Lung (tissue), 12 donors: ENCODE data around the gene PKHD1. TPM values are rescaled to one million over a fixed set of nuclear protein-coding genes. Genes with fewer than 3 reads are reported as not detected.
A peak's percentile ranks its signal among the peaks of the same experiment; 100 is the strongest.

Experiments used
- ATAC-seq: fragments of 200-7000 bp; cut with Tn5 transposase; one replicate; pipeline ENCODE4 v1.9.1; 2020; ENCODE audit warnings: moderate number of reproducible peaks; ENCODE audit not compliant: insufficient read depth, low FRiP score
- DNase-seq, 3 donors: peaks; one replicate each; pipeline ENCODE4 v3.0.0-alpha.2; 2013 to 2017
- H3K27ac ChIP-seq, 2 donors: one replicate each; pipeline ENCODE4 v1.5.1; 2013; ENCODE audit warnings: mild to moderate bottlenecking in 2 of 2, moderate library complexity in 2 of 2, control low read depth in 1 of 2, inconsistent platforms in 1 of 2, low read depth in 1 of 2, low read length in 1 of 2
- H3K27me3 ChIP-seq, 3 donors: one replicate each; pipeline ENCODE4 v1.5.1; 2013; ENCODE audit warnings: low read length in 2 of 3; ENCODE audit not compliant: control insufficient read depth in 3 of 3, insufficient read depth in 3 of 3
- H3K36me3 ChIP-seq, 4 donors: one replicate each; pipeline ENCODE4 v1.5.1; 2013; ENCODE audit warnings: low read length in 4 of 4, mild to moderate bottlenecking in 1 of 4, moderate library complexity in 1 of 4; ENCODE audit not compliant: control insufficient read depth in 4 of 4, insufficient read depth in 4 of 4
- H3K4me1 ChIP-seq, 5 donors: one replicate each; pipeline ENCODE4 v1.5.1; 2013; ENCODE audit warnings: low read length in 5 of 5, mild to moderate bottlenecking in 2 of 5, moderate library complexity in 1 of 5; ENCODE audit not compliant: control insufficient read depth in 5 of 5, insufficient read depth in 5 of 5
- H3K4me3 ChIP-seq: one replicate; pipeline ENCODE4 v1.5.1; 2013; ENCODE audit warnings: mild to moderate bottlenecking, control low read depth, moderate library complexity
- H3K9ac ChIP-seq, 2 donors: one replicate each; pipeline ENCODE4 v1.5.1; 2013; ENCODE audit warnings: low read length in 2 of 2, control low read depth in 1 of 2; ENCODE audit not compliant: insufficient read depth in 1 of 2
- H3K9me3 ChIP-seq, 4 donors: one replicate each; pipeline ENCODE4 v1.5.1; 2013; ENCODE audit warnings: low read length in 3 of 4, mild to moderate bottlenecking in 1 of 4, moderate library complexity in 1 of 4; ENCODE audit not compliant: control insufficient read depth in 4 of 4, insufficient read depth in 3 of 4
- CTCF ChIP-seq: IDR thresholded peaks from 2 replicates; pipeline ENCODE4 v1.5.1; 2012; ENCODE audit warnings: mild to moderate bottlenecking; ENCODE audit errors: control extremely low read depth, extremely low read depth
- WGBS, 2 donors: extraction: QIAGEN DNeasy Blood & Tissue Kit; methylation state at CpG; one replicate each; pipeline ENCODE4 v1.1.7; 2013; 5-methylcytosine and 5-hydroxymethylcytosine counted together
- polyA plus RNA-seq, 2 donors: library from polyadenylated mRNA; stranded (reverse); fragments of 200-250 nt; gene quantifications; one replicate each; pipeline ENCODE4 v1.2.1, GENCODE V29; 2013
- total RNA-seq, 2 donors: library from RNA; depleted of rRNA in 1 of 2; stranded (reverse); fragments of >200 nt in 1 of 2; gene quantifications; one replicate each; pipeline ENCODE4 v1.2.1, GENCODE V29; 2014 to 2021
- donor health status: control.
- donor health status: control.
- donor health status: Bipolar disorder and iron deficiency.
- donor health status: healthy.
- donor health status: DM: yes; HTN: yes; CAD: no.

The PKHD1 gene
- total and polyA plus RNA-seq, 4 donors: 0.01 to 6.1 (median 0.09) TPM

GRCh38 chr6:51574040-51574439 is 513.4 kb downstream of the PKHD1 start:
- Histone ChIP-seq H3K27ac (no peak overlapping the region), H3K9me3 (peaks cover 0 to 3% (median 0%) of the 10 kb centered on the region in 4 donors), H3K4me1 (no peaks in the 10 kb centered on the region), H3K27me3 (no peaks in the 10 kb centered on the region), H3K36me3 (no peaks in the 10 kb centered on the region), H3K4me3 (no peak overlapping the region), H3K9ac (no peak overlapping the region)
- ATAC-seq (no peak), DNase-seq (no peak)
- no peak for TF ChIP-seq CTCF
- WGBS, 2 donors: 91 to 97% methylated on average over 1 of the region's 1 CpG

GRCh38 chr6:51571168-51571567 is 516.2 kb downstream of the PKHD1 start:
- Histone ChIP-seq H3K9ac (no peak overlapping the region), H3K9me3 (peaks cover 0 to 2% (median 0%) of the 10 kb centered on the region in 4 donors), H3K4me3 (no peak overlapping the region), H3K27ac (no peak overlapping the region), H3K27me3 (no peaks in the 10 kb centered on the region), H3K36me3 (no peaks in the 10 kb centered on the region), H3K4me1 (no peaks in the 10 kb centered on the region)
- 83 to 95% methylated on average over 1 of the region's 1 CpG for whole genome bisulfite sequencing, 2 donors
- ATAC-seq: no peak
- DNase-seq: peak in 2 of 3 donors; percentile 1 to 11
- TF ChIP-seq CTCF: no peak

GRCh38 chr6:51570168-51570921 is 517.1 kb downstream of the PKHD1 start:
- 86 to 91% methylated on average over 5 of the region's 5 CpGs for WGBS, 2 donors

More at GRCh38 chr6:51570168-51570921, 517.1 kb downstream of the PKHD1 start:
- Histone ChIP-seq H3K27me3 (no peaks in the 10 kb centered on the region), H3K9me3 (no peaks in the 10 kb centered on the region), H3K9ac (no peak overlapping the region), H3K36me3 (no peaks in the 10 kb centered on the region), H3K27ac (no peak overlapping the region), H3K4me1 (no peaks in the 10 kb centered on the region), H3K4me3 (no peak overlapping the region)
- DNase-seq (no peak), ATAC-seq (no peak)
- no peak for TF ChIP-seq CTCF
